ENCODE data around the gene SMOC2. TPM values are rescaled to one million over a fixed set of nuclear protein-coding genes. Genes with fewer than 3 reads are reported as not detected.

SMOC2 gene
- total and polyA plus RNA-seq, 2 of the 4 experiments (the other 2 are of a cell fraction) = not detected

- no peaks in the 10 kb centered on the region for H3K9me1 ChIP-seq (ENCODE audit: insufficient read depth, low read length)
- no peak overlapping the region for H3K9ac ChIP-seq (ENCODE audit: low read depth, low read length)
- no peak overlapping the region for H2BK5ac ChIP-seq (ENCODE audit: low read depth, low read length, poor library complexity, severe bottlenecking)
- in situ Hi-C loops (cut with MboI; ENCODE audit: low sequenced_read_pairs) = no loop called here
- no peaks in the 10 kb centered on the region for H3K4me1 ChIP-seq (ENCODE audit: control insufficient read depth, insufficient read depth, low read length)
- H3K27ac ChIP-seq (ENCODE audit: insufficient read depth, low read length) = no peak overlapping the region
- H2AK9ac ChIP-seq (replicated peaks; ENCODE audit: low read depth, low read length, poor library complexity) = no peak overlapping the region
- no peaks in the 10 kb centered on the region for H3K27me3 ChIP-seq (ENCODE audit: control insufficient read depth, insufficient read depth, low read length)
- dilution Hi-C loops (cut with HindIII; ENCODE audit: low sequenced_read_pairs, unreplicated experiment) = no loop called here
- DNase-seq (no peak), ATAC-seq (ENCODE audit: low read depth) (no peak)
- no peak overlapping the region for H2BK20ac ChIP-seq (ENCODE audit: low read depth, low read length)
- H3K23ac ChIP-seq (ENCODE audit: low read depth, low read length) = no peak overlapping the region
- BruUV-seq (replicated peaks) = no TSS peak
- H2AK5ac ChIP-seq (ENCODE audit: low read depth, low read length) = no peak overlapping the region
- H3K4me2 ChIP-seq (ENCODE audit: low read depth, low read length) = no peak overlapping the region
- H3K56ac ChIP-seq (ENCODE audit: extremely low read depth, insufficient read depth, low read length) = no peak overlapping the region
- TF ChIP-seq SMC3 (IDR thresholded peaks at IDR 0.05; ENCODE audit: low read depth, low read length) (no peak), RAD21 (IDR thresholded peaks at IDR 0.05; ENCODE audit: low read length) (no peak), ELK1 (IDR thresholded peaks at IDR 0.05; ENCODE audit: borderline replicate concordance, low read depth, low read length) (no peak), CEBPB (IDR thresholded peaks at IDR 0.05; ENCODE audit: low read depth, low read length) (no peak)
- no peak overlapping the region for H3K4ac ChIP-seq (ENCODE audit: low read depth, low read length)
- no peak overlapping the region for H4K5ac ChIP-seq (ENCODE audit: low read depth, low read length)
- H2BK15ac ChIP-seq (ENCODE audit: low read depth, low read length) = no peak overlapping the region
- intact Hi-C loops (cut with micrococcal nuclease) = no loop called here
- H2AFZ ChIP-seq (replicated peaks; ENCODE audit: low read length, poor library complexity) = no peak overlapping the region
- H3K18ac ChIP-seq (ENCODE audit: low read depth, low read length) = no peak overlapping the region
- no peak overlapping the region for H3K4me3 ChIP-seq (ENCODE audit: insufficient read depth, low read depth, low read length)
- no peaks in the 10 kb centered on the region for H3K79me1 ChIP-seq (ENCODE audit: low read depth in 1 of 2, low read length in 2 of 2)
- CTCF ChIA-PET = no interaction called here
- peaks cover 38% of the 10 kb centered on the region for H3K9me3 ChIP-seq (ENCODE audit: control insufficient read depth, insufficient read depth, low read length)
- no peak overlapping the region for H3K14ac ChIP-seq (replicated peaks; ENCODE audit: low read depth, low read length)
- WGBS, 2 experiments (ENCODE audit: extremely low coverage in 2 of 2, insufficient read length in 1 of 2) = no CpG with 5 or more reads among the region's 4 CpGs
- no peaks in the 10 kb centered on the region for H3K36me3 ChIP-seq (ENCODE audit: control insufficient read depth, insufficient read depth, low read length)
- no peak overlapping the region for H4K91ac ChIP-seq (ENCODE audit: insufficient read depth, low read depth, low read length)
- no peaks in the 10 kb centered on the region for H4K20me1 ChIP-seq (ENCODE audit: insufficient read depth, low read length)
- POLR2A ChIA-PET (ENCODE audit: unreplicated experiment) = no interaction called here
- H2BK120ac ChIP-seq (ENCODE audit: low read depth, low read length) = no peak overlapping the region
- H4K8ac ChIP-seq (ENCODE audit: low read depth in 2 of 2, low read length in 2 of 2) = no peak overlapping the region
These were observed 254.7 kb downstream of the SMOC2 start for GRCh38 chr6:168695701-168696100.

All from IMR-90 (cell line).